ENCODE results near the gene USP5.

- no peak for TF ChIP-seq GATA2 (IDR thresholded peaks at IDR 0.05; ENCODE audit: low read depth, low read length)
- TF ChIP-seq GATA3 (IDR thresholded peaks at IDR 0.05; ENCODE audit: low read depth, low read length), result no peak
Measured at GRCh38 chr12:6858799-6859198, 6.8 kb downstream of the USP5 start.
